CD4-positive, alpha-beta T cell (primary cell): ENCODE results near the gene PPP2R2C. TPM values are rescaled to one million over a fixed set of nuclear protein-coding genes. Genes with fewer than 3 reads are reported as not detected.

ENCODE experiments used
- ATAC-seq: fragments of 200-7000 bp; cut with Tn5 transposase; one replicate; pipeline ENCODE4 v1.10.0; 2022; ENCODE audit warnings: mild to moderate bottlenecking; ENCODE audit not compliant: poor library complexity
- CTCF ChIA-PET: fragments of 350-600 bp; sonication (Branson Sonifier 250); formaldehyde crosslinking; loops from one replicate; lab custom pipeline; 2021; ENCODE audit warnings: antibody characterized with exemption, inconsistent platforms; lab: Charles Lee
- POLR2A ChIA-PET: fragments of 350-600 bp; sonication (Branson Sonifier 250); formaldehyde crosslinking; loops from one replicate; lab custom pipeline; 2021; ENCODE audit warnings: antibody characterized with exemption, inconsistent platforms; lab: Charles Lee
- DNase-seq, 14 experiments: peaks; one replicate each; pipeline ENCODE4 v3.0.0-alpha.2; 2013 to 2020; ENCODE audit warnings: mixed read lengths in 2 of 14
- H3K27ac ChIP-seq, 2 donors: one replicate each; pipeline versions ENCODE4 v1.5.1 to v1.7.0; 2013; ENCODE audit warnings: low read length in 2 of 2, low read depth in 1 of 2, mild to moderate bottlenecking in 1 of 2
- H3K27me3 ChIP-seq, 2 experiments: 1 replicate in 1 of 2; 2 replicates in 1 of 2; pipeline versions ENCODE4 v1.6.1 to v1.7.0; 2013; ENCODE audit warnings: low read length in 2 of 2, control low read depth in 1 of 2, mild to moderate bottlenecking in 1 of 2, moderate library complexity in 1 of 2; ENCODE audit not compliant: insufficient read depth in 2 of 2, control insufficient read depth in 1 of 2
- H3K36me3 ChIP-seq: one replicate; pipeline ENCODE4 v1.6.1; 2013; ENCODE audit warnings: low read length, control low read depth; ENCODE audit not compliant: insufficient read depth
- H3K4me1 ChIP-seq: one replicate; pipeline ENCODE4 v1.6.1; 2013; ENCODE audit warnings: low read length, control low read depth; ENCODE audit not compliant: insufficient read depth
- H3K4me3 ChIP-seq: one replicate; pipeline ENCODE4 v1.5.1; 2013; ENCODE audit warnings: mild to moderate bottlenecking, low read length, moderate library complexity
- H3K9me3 ChIP-seq, 2 experiments: 1 replicate in 1 of 2; 2 replicates in 1 of 2; pipeline versions ENCODE4 v1.6.1 to v1.7.0; 2013; ENCODE audit warnings: low read length in 2 of 2, mild to moderate bottlenecking in 2 of 2, control low read depth in 1 of 2, moderate library complexity in 1 of 2; ENCODE audit not compliant: control insufficient read depth in 1 of 2, insufficient read depth in 1 of 2
- H3K27ac Mint-ChIP-seq: one replicate; pipeline ENCODE4 v1.8.0; 2020; ENCODE audit warnings: mixed read lengths
- H3K27me3 Mint-ChIP-seq: one replicate; pipeline ENCODE4 v1.8.0; 2021; ENCODE audit warnings: mixed read lengths
- H3K36me3 Mint-ChIP-seq: one replicate; pipeline ENCODE4 v1.8.0; 2021; ENCODE audit warnings: low read depth, mixed read lengths
- H3K4me1 Mint-ChIP-seq: one replicate; pipeline ENCODE4 v1.8.0; 2021; ENCODE audit warnings: low read depth, mixed read lengths
- H3K4me3 Mint-ChIP-seq: one replicate; pipeline ENCODE4 v1.8.0; 2020; ENCODE audit warnings: mild to moderate bottlenecking, mixed read lengths
- H3K9me3 Mint-ChIP-seq: one replicate; pipeline ENCODE4 v1.8.0; 2020; ENCODE audit warnings: mixed read lengths
- CTCF ChIP-seq: fragments of 200-600 bp; IDR thresholded peaks from one replicate; pipeline ENCODE4 v1.8.0; 2022; ENCODE audit warnings: antibody characterized with exemption, mild to moderate bottlenecking
- intact Hi-C, 2 experiments: fragments of 100-400 bp; cut with DNase I in 1 of 2; cut with micrococcal nuclease in 1 of 2; formaldehyde crosslinking; loops; one replicate each; pipeline versions ENCODE4 v1.15.1 to v1.9.0; 2023 to 2025; cut with DNase I, micrococcal nuclease
- total RNA-seq, 174 experiments: library from RNA in 2 of 174; stranded (reverse) in 2 of 174; gene quantifications; one replicate each; pipeline ENCODE4 v1.2.3 and lab custom pipeline; 2021 to 2026

PPP2R2C gene
- total RNA-seq, 2 experiments from 2014 or later = not detected

GRCh38 chr4:6346373-6347110 is 125.9 kb downstream of the PPP2R2C start:
- no peak overlapping the region for H3K27ac Mint-ChIP-seq
- Histone ChIP-seq H3K27ac (no peak overlapping the region), H3K9me3 (peaks cover 0 to 15% of the 10 kb centered on the region in 2 experiments), H3K4me3 (no peak overlapping the region), H3K27me3 (no peaks in the 10 kb centered on the region), H3K4me1 (no peaks in the 10 kb centered on the region), H3K36me3 (no peaks in the 10 kb centered on the region)
- DNase-seq (no peak), ATAC-seq (no peak)
- no peak overlapping the region for H3K4me3 Mint-ChIP-seq
- no peak for TF ChIP-seq CTCF
- CTCF ChIA-PET = no interaction called here
- POLR2A ChIA-PET = no interaction called here
- no peaks in the 10 kb centered on the region for H3K4me1 Mint-ChIP-seq
- H3K36me3 Mint-ChIP-seq = no peaks in the 10 kb centered on the region
- no peaks in the 10 kb centered on the region for H3K9me3 Mint-ChIP-seq
- H3K27me3 Mint-ChIP-seq = peaks cover 12% of the 10 kb centered on the region
- intact Hi-C loops = no loop called here

- no peak overlapping the region for H3K27ac Mint-ChIP-seq
- Histone ChIP-seq H3K4me3 (no peak overlapping the region), H3K9me3 (peaks cover 0 to 14% of the 10 kb centered on the region in 2 experiments), H3K27ac (no peak overlapping the region), H3K27me3 (no peaks in the 10 kb centered on the region), H3K36me3 (no peaks in the 10 kb centered on the region), H3K4me1 (no peaks in the 10 kb centered on the region)
- no peaks in the 10 kb centered on the region for H3K36me3 Mint-ChIP-seq
- ChIA-PET CTCF (no interaction called here), POLR2A (no interaction called here)
- TF ChIP-seq CTCF = no peak
- H3K9me3 Mint-ChIP-seq = no peaks in the 10 kb centered on the region
- no peaks in the 10 kb centered on the region for H3K4me1 Mint-ChIP-seq
- no peak overlapping the region for H3K4me3 Mint-ChIP-seq
- ATAC-seq (no peak), DNase-seq (no peak)
- intact Hi-C loops = no loop called here
- peaks cover 12% of the 10 kb centered on the region for H3K27me3 Mint-ChIP-seq
Measured at GRCh38 chr4:6345866-6346265, 126.5 kb downstream of the PPP2R2C start.

- no peaks in the 10 kb centered on the region for H3K4me1 ChIP-seq
- ChIA-PET POLR2A (no interaction called here), CTCF (no interaction called here)
- H3K4me1 Mint-ChIP-seq = no peaks in the 10 kb centered on the region
- no peaks in the 10 kb centered on the region for H3K36me3 ChIP-seq
- H3K27ac ChIP-seq = no peak overlapping the region
- H3K27me3 Mint-ChIP-seq = peaks cover 18% of the 10 kb centered on the region
- no peak overlapping the region for H3K4me3 ChIP-seq
- H3K27me3 ChIP-seq = peaks cover 0 to 3% of the 10 kb centered on the region in 2 experiments
- H3K9me3 Mint-ChIP-seq = no peaks in the 10 kb centered on the region
- DNase-seq (no peak), ATAC-seq (no peak)
- intact Hi-C loops = no loop called here
- no peak overlapping the region for H3K27ac Mint-ChIP-seq
- peaks cover 0 to 14% of the 10 kb centered on the region in 2 experiments for H3K9me3 ChIP-seq
- H3K36me3 Mint-ChIP-seq = no peaks in the 10 kb centered on the region
- H3K4me3 Mint-ChIP-seq = no peak overlapping the region
- no peak for TF ChIP-seq CTCF
Measured at GRCh38 chr4:6345096-6345830, 127.2 kb downstream of the PPP2R2C start.
